Parathyroid adenoma (tissue), 2 donors: ENCODE results near the gene PLK3.

Experiments
- H2AFZ ChIP-seq: fragments of 300-600 bp; sonication (generic); one replicate; pipeline ENCODE4 v1.7.0; 2017; ENCODE audit warnings: antibody characterized with exemption, mild to moderate bottlenecking
- H3K27ac ChIP-seq: fragments of 300-600 bp; sonication (generic); one replicate; pipeline ENCODE4 v1.7.0; 2017
- H3K27me3 ChIP-seq: fragments of 300-600 bp; sonication (generic); one replicate; pipeline ENCODE4 v1.7.0; 2017; ENCODE audit warnings: low read length; ENCODE audit not compliant: control insufficient read depth, insufficient read depth
- H3K36me3 ChIP-seq: fragments of 300-600 bp; sonication (generic); one replicate; pipeline ENCODE4 v1.7.0; 2017; ENCODE audit warnings: low read length; ENCODE audit not compliant: control insufficient read depth, insufficient read depth
- H3K4me1 ChIP-seq: fragments of 300-600 bp; sonication (generic); one replicate; pipeline ENCODE4 v1.7.0; 2017; ENCODE audit warnings: control low read depth
- H3K4me2 ChIP-seq: fragments of 300-600 bp; sonication (generic); one replicate; pipeline ENCODE4 v1.7.0; 2017; ENCODE audit warnings: low read length
- H3K4me3 ChIP-seq: fragments of 300-600 bp; sonication (generic); one replicate; pipeline ENCODE4 v1.7.0; 2017; ENCODE audit warnings: low read depth, low read length
- H3K79me2 ChIP-seq: fragments of 300-600 bp; sonication (generic); one replicate; pipeline ENCODE4 v1.7.0; 2017; ENCODE audit warnings: control low read depth
- H3K9ac ChIP-seq: fragments of 300-600 bp; sonication (generic); one replicate; pipeline ENCODE4 v1.7.0; 2017; ENCODE audit warnings: mild to moderate bottlenecking
- H3K9me3 ChIP-seq: fragments of 300-600 bp; sonication (generic); one replicate; pipeline ENCODE4 v1.7.0; 2017; ENCODE audit warnings: low read length; ENCODE audit not compliant: control insufficient read depth
- TF ChIP-seq, protein P1 (sequence below): fragments of 300-600 bp; sonication (generic); IDR thresholded peaks from one replicate; pipeline ENCODE4 v1.7.0; 2017; ENCODE audit warnings: antibody characterized with exemption, mild to moderate bottlenecking
- donor health status: primary hyperparathyroidism.

PLK3 gene

DNA sequence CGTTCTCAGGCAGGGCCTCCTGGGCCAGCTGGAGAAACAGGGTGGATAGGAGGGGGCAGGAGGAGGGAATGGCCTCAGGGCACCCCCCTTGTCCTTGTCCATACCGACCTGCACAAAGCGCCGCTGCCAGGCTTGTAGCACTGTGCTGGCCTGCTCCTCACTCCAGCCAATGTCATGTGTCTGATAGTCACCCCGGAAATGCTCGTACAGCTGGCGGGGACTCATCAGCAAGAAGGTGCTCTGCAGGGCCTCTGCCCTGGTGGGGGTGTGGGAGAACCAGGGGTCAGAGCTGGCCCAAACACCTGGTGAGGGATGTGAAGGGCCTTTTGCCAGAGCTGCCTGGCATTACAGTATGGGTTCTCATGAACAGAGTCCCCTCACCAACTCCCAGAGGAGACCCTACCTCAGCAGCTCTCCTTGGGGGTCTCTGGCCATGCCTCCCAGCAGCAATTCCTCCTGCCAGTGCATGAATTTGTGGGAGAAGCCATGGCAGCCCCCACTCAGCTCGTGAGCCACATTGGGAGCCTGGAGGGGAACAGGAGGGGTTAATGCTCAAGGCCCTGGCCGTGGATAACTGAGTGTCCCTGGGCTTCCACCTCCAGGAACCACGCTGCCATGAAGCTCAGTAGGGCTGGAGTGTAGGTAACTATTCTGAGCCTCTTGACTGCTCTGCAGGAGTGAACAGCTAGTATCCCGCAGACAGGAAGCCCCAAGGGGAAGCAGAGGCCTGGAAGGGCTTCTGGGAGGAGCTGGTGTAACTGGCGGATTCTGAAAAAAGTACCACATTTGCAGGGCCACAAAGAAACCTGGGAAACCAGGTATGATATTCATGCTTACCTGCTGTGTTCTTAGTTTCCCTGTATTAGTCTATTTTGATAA, 29.6 kb downstream of the PLK3 start:
- no peaks in the 10 kb centered on the region for H3K9me3 ChIP-seq
- no peak overlapping the region for H3K4me2 ChIP-seq
- no peak overlapping the region for H2AFZ ChIP-seq
- H3K36me3 ChIP-seq = no peaks in the 10 kb centered on the region
- no peaks in the 10 kb centered on the region for H3K4me1 ChIP-seq
- no peak overlapping the region for H3K27ac ChIP-seq
- TF ChIP-seq, protein P1, sequence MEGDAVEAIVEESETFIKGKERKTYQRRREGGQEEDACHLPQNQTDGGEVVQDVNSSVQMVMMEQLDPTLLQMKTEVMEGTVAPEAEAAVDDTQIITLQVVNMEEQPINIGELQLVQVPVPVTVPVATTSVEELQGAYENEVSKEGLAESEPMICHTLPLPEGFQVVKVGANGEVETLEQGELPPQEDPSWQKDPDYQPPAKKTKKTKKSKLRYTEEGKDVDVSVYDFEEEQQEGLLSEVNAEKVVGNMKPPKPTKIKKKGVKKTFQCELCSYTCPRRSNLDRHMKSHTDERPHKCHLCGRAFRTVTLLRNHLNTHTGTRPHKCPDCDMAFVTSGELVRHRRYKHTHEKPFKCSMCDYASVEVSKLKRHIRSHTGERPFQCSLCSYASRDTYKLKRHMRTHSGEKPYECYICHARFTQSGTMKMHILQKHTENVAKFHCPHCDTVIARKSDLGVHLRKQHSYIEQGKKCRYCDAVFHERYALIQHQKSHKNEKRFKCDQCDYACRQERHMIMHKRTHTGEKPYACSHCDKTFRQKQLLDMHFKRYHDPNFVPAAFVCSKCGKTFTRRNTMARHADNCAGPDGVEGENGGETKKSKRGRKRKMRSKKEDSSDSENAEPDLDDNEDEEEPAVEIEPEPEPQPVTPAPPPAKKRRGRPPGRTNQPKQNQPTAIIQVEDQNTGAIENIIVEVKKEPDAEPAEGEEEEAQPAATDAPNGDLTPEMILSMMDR = no peak
- H3K9ac ChIP-seq = no peak overlapping the region
- no peaks in the 10 kb centered on the region for H3K79me2 ChIP-seq
- H3K27me3 ChIP-seq = no peaks in the 10 kb centered on the region
- H3K4me3 ChIP-seq = no peak overlapping the region

DNA sequence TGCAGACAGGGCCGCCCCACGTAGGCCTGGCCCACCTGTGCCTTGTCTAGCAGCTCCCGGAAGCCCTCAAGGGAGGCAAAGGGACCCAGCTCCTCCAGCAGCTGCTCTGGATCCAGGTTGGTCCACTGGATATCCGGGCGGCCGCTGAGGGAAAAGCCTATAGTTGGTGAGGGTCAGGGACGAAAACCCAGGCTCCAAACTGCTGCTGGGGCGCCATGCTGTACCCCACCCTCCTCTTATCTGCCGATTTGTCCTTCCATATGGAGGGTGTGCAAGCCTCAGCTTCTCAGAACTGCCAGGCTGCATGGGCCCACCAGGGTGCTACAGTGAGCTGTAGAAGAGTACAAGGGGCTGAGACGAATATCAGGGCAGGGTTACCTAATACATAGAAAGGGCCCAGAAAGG, 30.7 kb downstream of the PLK3 start:
- no peak overlapping the region for H3K4me3 ChIP-seq
- TF ChIP-seq, protein P1 = no peak
- no peaks in the 10 kb centered on the region for H3K9me3 ChIP-seq
- no peak overlapping the region for H3K4me2 ChIP-seq
- no peak overlapping the region for H3K27ac ChIP-seq
- no peaks in the 10 kb centered on the region for H3K27me3 ChIP-seq
- H3K9ac ChIP-seq = no peak overlapping the region
- no peaks in the 10 kb centered on the region for H3K4me1 ChIP-seq
- no peak overlapping the region for H2AFZ ChIP-seq
- H3K36me3 ChIP-seq = no peaks in the 10 kb centered on the region
- no peaks in the 10 kb centered on the region for H3K79me2 ChIP-seq

DNA sequence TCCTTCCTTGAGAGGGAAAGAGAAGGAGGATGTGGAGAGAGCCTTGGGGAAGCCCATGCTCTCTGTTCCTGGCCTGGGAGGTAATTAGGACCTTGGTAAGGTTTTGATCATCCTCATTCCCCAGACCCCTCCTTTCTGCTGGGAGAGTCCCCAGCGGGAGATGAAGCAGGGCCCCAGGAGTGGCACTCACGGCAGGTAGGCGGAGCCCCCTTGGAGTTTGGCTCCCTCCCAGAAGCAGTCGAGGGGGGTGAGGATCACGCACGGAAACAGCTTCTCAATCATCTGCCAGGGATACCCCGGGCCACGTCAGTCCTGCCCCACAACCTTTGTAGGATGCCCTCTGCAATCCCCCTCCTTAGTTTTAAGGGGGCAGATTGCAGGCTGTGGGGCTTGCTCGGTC, 31.3 kb downstream of the PLK3 start:
- TF ChIP-seq, protein P1 = no peak
- Histone ChIP-seq H3K36me3 (no peaks in the 10 kb centered on the region), H3K4me1 (no peaks in the 10 kb centered on the region), H3K27me3 (no peaks in the 10 kb centered on the region), H2AFZ (no peak overlapping the region), H3K9ac (no peak overlapping the region), H3K4me3 (no peak overlapping the region), H3K27ac (no peak overlapping the region), H3K79me2 (no peaks in the 10 kb centered on the region), H3K4me2 (no peak overlapping the region), H3K9me3 (no peaks in the 10 kb centered on the region)

DNA sequence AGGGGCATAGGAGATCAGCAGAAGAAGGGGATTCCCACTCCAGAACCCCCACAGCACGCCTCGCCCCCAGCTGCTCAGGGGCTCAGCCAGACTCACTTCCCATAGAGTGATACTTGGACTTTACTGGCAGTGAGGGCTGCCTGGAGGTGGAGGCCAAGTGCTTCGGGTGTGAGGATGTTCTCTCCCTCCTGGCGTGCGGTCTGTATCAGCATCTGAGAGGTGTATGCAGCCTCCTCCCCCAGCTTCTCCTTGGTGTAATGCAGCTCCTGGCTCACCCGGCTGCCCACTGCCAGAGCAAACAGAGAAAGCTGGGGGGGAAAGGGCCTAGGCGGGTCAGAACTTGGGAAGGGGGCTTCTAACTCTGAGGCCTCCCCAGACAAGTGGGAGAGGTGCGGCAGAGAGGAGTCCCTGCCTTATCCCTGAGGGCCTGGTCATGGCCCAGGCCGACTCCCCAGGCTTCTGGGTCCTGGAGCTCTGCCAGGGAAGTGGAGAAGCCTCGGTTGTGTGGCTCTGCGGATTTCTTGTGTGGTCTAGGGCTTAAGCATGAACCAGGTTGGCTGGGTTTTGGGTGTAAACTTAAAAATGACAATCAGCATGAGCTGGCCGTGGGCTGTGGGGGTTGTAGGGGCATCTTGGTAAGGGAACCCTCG, 32.0 kb downstream of the PLK3 start:
- H3K36me3 ChIP-seq = no peaks in the 10 kb centered on the region
- no peak overlapping the region for H3K4me2 ChIP-seq
- H3K9ac ChIP-seq = no peak overlapping the region
- no peaks in the 10 kb centered on the region for H3K79me2 ChIP-seq
- H3K27ac ChIP-seq = no peak overlapping the region
- no peaks in the 10 kb centered on the region for H3K4me1 ChIP-seq
- no peaks in the 10 kb centered on the region for H3K27me3 ChIP-seq
- no peaks in the 10 kb centered on the region for H3K9me3 ChIP-seq
- no peak overlapping the region for H3K4me3 ChIP-seq
- no peak overlapping the region for H2AFZ ChIP-seq
- TF ChIP-seq, protein P1 = no peak
